Epithelial cell of esophagus (primary cell): ENCODE results near the gene SLC22A6.
"Not testable (repeated sequence)": the region's sequence is repeated elsewhere in the genome, so short reads cannot be mapped to it uniquely, and the experiment has no call there.

Experiments
- DNase-seq: peaks from one replicate; pipeline ENCODE4 v3.0.0; 2010; ENCODE audit warnings: low read depth
- H3K4me3 ChIP-seq: 2 replicates; pipeline ENCODE4 v1.5.1; 2011; ENCODE audit warnings: mild to moderate bottlenecking, low read length, control low read depth
- CTCF ChIP-seq: IDR thresholded peaks from 2 replicates; pipeline ENCODE4 v1.5.1; 2011; ENCODE audit warnings: low read depth, mild to moderate bottlenecking, low read length, control low read depth, inconsistent platforms; ENCODE audit not compliant: insufficient read depth; ENCODE audit errors: missing control alignments

SLC22A6 gene

GRCh38 chr11:62957147-62957546 is 27.6 kb downstream of the SLC22A6 start:
- H3K4me3 ChIP-seq, result no peak overlapping the region
- DNase-seq, result no peak
- TF ChIP-seq CTCF, result no peak

GRCh38 chr11:62954478-62954877 is 30.3 kb downstream of the SLC22A6 start:
- H3K4me3 ChIP-seq, result no peak overlapping the region
- DNase-seq, result no peak
- no peak for TF ChIP-seq CTCF

- no peak for DNase-seq
- H3K4me3 ChIP-seq, result no peak overlapping the region
- no peak for TF ChIP-seq CTCF
These were observed 31.0 kb downstream of the SLC22A6 start for GRCh38 chr11:62953811-62954210.

GRCh38 chr11:62948765-62949320 is 35.9 kb downstream of the SLC22A6 start:
- no peak for TF ChIP-seq CTCF
- no peak for DNase-seq

GRCh38 chr11:62945538-62945937 is 39.2 kb downstream of the SLC22A6 start:
- DNase-seq, H3K4me3 ChIP-seq: not testable (repeated sequence)

More at GRCh38 chr11:62948765-62949320, 35.9 kb downstream of the SLC22A6 start:
- H3K4me3 ChIP-seq, result no peak overlapping the region

- not testable (repeated sequence) for DNase-seq, H3K4me3 ChIP-seq
These were observed 47.2 kb downstream of the SLC22A6 start for GRCh38 chr11:62937528-62937927.

- H3K4me3 ChIP-seq, result no peak overlapping the region
- no peak for TF ChIP-seq CTCF
- DNase-seq, result no peak
These were observed 50.3 kb downstream of the SLC22A6 start for GRCh38 chr11:62934496-62934785.

- H3K4me3 ChIP-seq, result no peak overlapping the region
- TF ChIP-seq CTCF, result no peak
- no peak for DNase-seq
These were observed 50.8 kb downstream of the SLC22A6 start for GRCh38 chr11:62933750-62934495.
